IMR-90 (cell line): Measurements from ENCODE around the gene MICAL2. TPM values are rescaled to one million over a fixed set of nuclear protein-coding genes. Genes with fewer than 3 reads are reported as not detected.
A peak's percentile ranks its signal among the peaks of the same experiment; 100 is the strongest.

Experiments used
- ATAC-seq: fragments of 200-7000 bp; cut with Tn5 transposase; 2 replicates; pipeline ENCODE4 v1.9.1; 2020; ENCODE audit warnings: low read depth, mild to moderate bottlenecking, moderate library complexity
- BruUV-seq: library from RNA; stranded (reverse); fragments of 400-500 nt; replicated peaks from 2 replicates; lab custom pipeline; 2021; lab: Mats Ljungman, UMichigan
- CTCF ChIA-PET: fragments of 300-600 bp; formaldehyde crosslinking; extraction: SDS; loops from one replicate; lab custom pipeline; 2021; ENCODE audit warnings: antibody characterized with exemption; lab: Yijun Ruan, JAX
- POLR2A ChIA-PET: fragments of 300-600 bp; sonication (Branson Sonifier 250); formaldehyde crosslinking; loops from one replicate; lab custom pipeline; 2022; ENCODE audit warnings: antibody characterized with exemption; ENCODE audit not compliant: unreplicated experiment; lab: Charles Lee
- DNase-seq: peaks from one replicate; pipeline ENCODE4 v3.0.0; 2013
- H2AFZ ChIP-seq: replicated peaks from 2 replicates; pipeline ENCODE3; 2013; ENCODE audit warnings: low read length, mild to moderate bottlenecking; ENCODE audit not compliant: poor library complexity
- H2AK5ac ChIP-seq: 2 replicates; pipeline ENCODE4 v1.6.1; 2013; ENCODE audit warnings: low read depth, low read length, inconsistent platforms
- H2AK9ac ChIP-seq: replicated peaks from 2 replicates; pipeline ENCODE3; 2013; ENCODE audit warnings: mild to moderate bottlenecking, low read depth, low read length, moderate library complexity; ENCODE audit not compliant: poor library complexity
- H2BK120ac ChIP-seq: 2 replicates; pipeline ENCODE4 v1.6.1; 2013; ENCODE audit warnings: low read depth, low read length, inconsistent platforms
- H2BK15ac ChIP-seq: 3 replicates; pipeline ENCODE4 v1.6.1; 2013; ENCODE audit warnings: low read depth, low read length, inconsistent platforms
- H2BK20ac ChIP-seq: 2 replicates; pipeline ENCODE4 v1.6.1; 2013; ENCODE audit warnings: low read depth, mild to moderate bottlenecking, inconsistent platforms, low read length, moderate library complexity
- H2BK5ac ChIP-seq: 2 replicates; pipeline ENCODE4 v1.6.1; 2013; ENCODE audit warnings: mild to moderate bottlenecking, low read depth, low read length, inconsistent platforms; ENCODE audit not compliant: poor library complexity, severe bottlenecking
- H3K14ac ChIP-seq: replicated peaks from 2 replicates; pipeline ENCODE4 v1.6.1; 2013; ENCODE audit warnings: low read depth, low read length, inconsistent platforms
- H3K18ac ChIP-seq: 2 replicates; pipeline ENCODE4 v1.6.1; 2013; ENCODE audit warnings: low read depth, low read length, control low read depth
- H3K23ac ChIP-seq: 2 replicates; pipeline ENCODE4 v1.6.1; 2013; ENCODE audit warnings: low read depth, low read length, inconsistent platforms
- H3K27ac ChIP-seq: 2 replicates; pipeline ENCODE4 v1.5.1; 2013; ENCODE audit warnings: mild to moderate bottlenecking, control low read depth, low read length; ENCODE audit not compliant: insufficient read depth
- H3K27me3 ChIP-seq: 2 replicates; pipeline ENCODE4 v1.6.1; 2013; ENCODE audit warnings: low read length; ENCODE audit not compliant: control insufficient read depth, insufficient read depth
- H3K36me3 ChIP-seq: 2 replicates; pipeline ENCODE4 v1.6.1; 2013; ENCODE audit warnings: low read length, mixed read lengths; ENCODE audit not compliant: control insufficient read depth, insufficient read depth
- H3K4ac ChIP-seq: 2 replicates; pipeline ENCODE4 v1.6.1; 2013; ENCODE audit warnings: low read depth, low read length, inconsistent platforms
- H3K4me1 ChIP-seq: 2 replicates; pipeline ENCODE4 v1.6.1; 2013; ENCODE audit warnings: low read length, mixed read lengths; ENCODE audit not compliant: control insufficient read depth, insufficient read depth
- H3K4me2 ChIP-seq: 2 replicates; pipeline ENCODE4 v1.6.1; 2013; ENCODE audit warnings: low read depth, mild to moderate bottlenecking, control low read depth, low read length, moderate library complexity
- H3K4me3 ChIP-seq: 2 replicates; pipeline ENCODE4 v1.5.1; 2013; ENCODE audit warnings: low read depth, mild to moderate bottlenecking, control low read depth, low read length, moderate library complexity; ENCODE audit not compliant: insufficient read depth
- H3K56ac ChIP-seq: 2 replicates; pipeline ENCODE4 v1.6.1; 2013; ENCODE audit warnings: low read length, inconsistent platforms; ENCODE audit not compliant: insufficient read depth; ENCODE audit errors: extremely low read depth
- H3K79me1 ChIP-seq, 2 experiments: 2 replicates each; pipeline ENCODE4 v1.6.1; 2013; ENCODE audit warnings: low read length in 2 of 2, inconsistent platforms in 1 of 2, low read depth in 1 of 2
- H3K9ac ChIP-seq: 2 replicates; pipeline ENCODE4 v1.6.1; 2013; ENCODE audit warnings: low read depth, low read length, control low read depth
- H3K9me1 ChIP-seq: 2 replicates; pipeline ENCODE4 v1.6.1; 2013; ENCODE audit warnings: low read length, inconsistent platforms; ENCODE audit not compliant: insufficient read depth
- H3K9me3 ChIP-seq: 2 replicates; pipeline ENCODE4 v1.6.1; 2013; ENCODE audit warnings: low read length; ENCODE audit not compliant: control insufficient read depth, insufficient read depth
- H4K20me1 ChIP-seq: 2 replicates; pipeline ENCODE4 v1.6.1; 2013; ENCODE audit warnings: low read length, inconsistent platforms; ENCODE audit not compliant: insufficient read depth
- H4K5ac ChIP-seq: 2 replicates; pipeline ENCODE4 v1.6.1; 2013; ENCODE audit warnings: mild to moderate bottlenecking, low read depth, low read length, control low read depth
- H4K8ac ChIP-seq, 2 experiments: 2 replicates each; pipeline ENCODE4 v1.6.1; 2013; ENCODE audit warnings: low read depth in 2 of 2, low read length in 2 of 2, control low read depth in 1 of 2, inconsistent platforms in 1 of 2
- H4K91ac ChIP-seq: 2 replicates; pipeline ENCODE4 v1.6.1; 2013; ENCODE audit warnings: low read depth, low read length, inconsistent platforms; ENCODE audit not compliant: insufficient read depth
- CEBPB ChIP-seq: IDR thresholded peaks from 2 replicates; pipeline ENCODE4 v1.6.1; 2012; ENCODE audit warnings: low read depth, low read length, improper control_type of control experiment
- MAZ ChIP-seq: IDR thresholded peaks from 2 replicates; pipeline ENCODE4 v1.6.1; 2012; ENCODE audit warnings: low read depth, mild to moderate bottlenecking, low read length, improper control_type of control experiment, moderate library complexity, borderline replicate concordance
- NFE2L2 ChIP-seq: fragments of 150-350 bp; IDR thresholded peaks from 2 replicates; pipeline ENCODE4 v1.6.1; 2016; ENCODE audit warnings: low read depth, mild to moderate bottlenecking, low read length
- WGBS, 2 experiments: methylation state at CpG; one replicate each; pipeline versions ENCODE4 v1.1.5 to v1.1.7; 2013; ENCODE audit warnings: missing lambda C conversion rate in 2 of 2; ENCODE audit not compliant: insufficient read length in 1 of 2; ENCODE audit errors: extremely low coverage in 2 of 2; 5-methylcytosine and 5-hydroxymethylcytosine counted together
- dilution Hi-C: fragments of 300-500 bp; cut with HindIII; formaldehyde crosslinking; loops from one replicate; pipeline ENCODE4 v1.14.3; 2018; ENCODE audit warnings: low sequenced_read_pairs; ENCODE audit not compliant: unreplicated experiment
- in situ Hi-C: fragments of 300-500 bp; cut with MboI; formaldehyde crosslinking; loops from 3 replicates; pipeline ENCODE4 v1.14.3; 2019; ENCODE audit warnings: low sequenced_read_pairs, inconsistent platforms, mixed read lengths
- intact Hi-C: fragments of 100-400 bp; cut with micrococcal nuclease; formaldehyde crosslinking; loops from 2 replicates; pipeline ENCODE4 v1.10.0; 2022
- polyA plus RNA-seq, 3 experiments: library from polyadenylated mRNA; depleted of rRNA; stranded (reverse); fragments of >200 nt; gene quantifications; 2 replicates each; pipeline ENCODE4 v1.2.3, GENCODE V29; 2012; ENCODE audit warnings: low replicate concordance in 1 of 3
- total RNA-seq: library from RNA; depleted of rRNA; stranded (reverse); fragments of >200 nt; gene quantifications from 2 replicates; pipeline ENCODE4 v1.2.3, GENCODE V29; 2012

The MICAL2 gene
- total and polyA plus RNA-seq, 2 of the 4 experiments (the other 2 are of a cell fraction): 170 to 336 TPM

DNA sequence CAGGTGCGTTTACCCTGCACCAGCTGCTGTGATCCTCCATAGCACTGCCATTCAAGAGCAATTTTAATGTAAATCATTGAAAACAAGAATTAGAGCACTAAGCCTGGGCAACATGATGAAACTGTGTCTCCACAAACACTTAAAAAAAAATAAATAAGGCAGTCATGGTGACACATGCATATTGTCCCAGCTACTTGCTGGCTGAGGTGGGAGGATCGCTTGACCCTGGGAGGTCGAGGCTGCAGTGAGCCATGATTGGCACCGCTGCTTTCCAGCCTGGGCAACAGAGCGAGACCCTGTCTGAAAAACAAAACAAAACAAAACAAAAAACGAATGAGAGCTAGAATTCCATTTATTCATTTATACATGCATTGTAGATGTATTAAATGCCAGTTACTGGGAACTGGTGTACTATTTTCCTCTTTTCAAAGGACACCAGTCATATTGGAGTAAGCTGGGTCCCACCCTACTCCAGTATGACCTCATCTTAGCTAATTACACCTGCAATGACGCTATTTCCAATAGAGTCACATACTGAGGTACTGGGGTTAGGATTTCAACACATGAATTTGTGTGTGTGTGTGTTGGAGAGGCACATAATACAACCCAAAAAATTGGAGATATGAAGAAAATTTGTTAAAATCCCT is 101.9 kb downstream of the MICAL2 start:
- BruUV-seq: no TSS peak
- Histone ChIP-seq H2AFZ (no peak overlapping the region), H3K14ac (no peak overlapping the region), H3K4me1 (peaks cover 29% of the 10 kb centered on the region), H2BK120ac (peak overlapping the region; percentile 29; the same call in 1 of the 2 replicates), H4K20me1 (no peaks in the 10 kb centered on the region), H3K9me3 (no peaks in the 10 kb centered on the region), H2BK15ac (no peak overlapping the region; the same call in 2 of the 3 replicates), H3K56ac (no peak overlapping the region), H3K9ac (no peak overlapping the region), H3K36me3 (peaks cover 56% of the 10 kb centered on the region), H2BK5ac (peak overlapping the region; percentile 95), H3K4ac (peak overlapping the region; percentile 10; the same call in 1 of the 2 replicates), H3K23ac (no peak overlapping the region), H3K27me3 (no peaks in the 10 kb centered on the region), H2AK5ac (no peak overlapping the region), H3K4me2 (no peak overlapping the region), H3K27ac (0 out of 2 replicates have a peak overlapping the region, but pooled peaks have one; percentile 22), H3K18ac (no peak overlapping the region), H2AK9ac (no peak overlapping the region), H3K9me1 (peaks cover 49% of the 10 kb centered on the region), H4K91ac (peak overlapping the region; percentile 34; the same call in 1 of the 2 replicates), H4K8ac (peak overlapping the region in 1 of 2 experiments; percentile 16; a peak in 2 of 4 replicates), H2BK20ac (no peak overlapping the region), H3K4me3 (no peak overlapping the region), H4K5ac (no peak overlapping the region), H3K79me1 (peaks cover 38 to 96% of the 10 kb centered on the region in 2 experiments)
- ATAC-seq (no peak), DNase-seq (no peak)
- TF ChIP-seq MAZ (no peak), CEBPB (no peak), NFE2L2 (0 out of 2 replicates have a peak, but pooled peaks have one; percentile 9)
- 100% methylated on average over 1 of the region's 7 CpGs; no CpG with 5 or more reads in 1 of the 2 experiments for WGBS, 2 experiments
- POLR2A ChIA-PET: no interaction called here
- CTCF ChIA-PET: no interaction called here
- intact Hi-C loops (no loop called here), dilution Hi-C loops (no loop called here), in situ Hi-C loops (no loop called here)
